Cardiac muscle cell (in vitro differentiated cells and primary cell): Measurements from ENCODE around the gene SULF2. TPM values are rescaled to one million over a fixed set of nuclear protein-coding genes. Genes with fewer than 3 reads are reported as not detected.

Source experiments
- DNase-seq, 2 donors: peaks; one replicate each; pipeline versions ENCODE4 v3.0.0 to v3.0.0-alpha.2; 2010 to 2017; ENCODE audit warnings: low read depth in 1 of 2, low spot score in 1 of 2
- H3K27ac ChIP-seq: fragments of 200-600 bp; sonication (generic); 2 replicates; pipeline ENCODE4 v1.5.1; 2016
- H3K27me3 ChIP-seq: fragments of 200-600 bp; sonication (generic); 2 replicates; pipeline ENCODE4 v1.6.0; 2016; ENCODE audit warnings: control low read depth
- H3K36me3 ChIP-seq: fragments of 200-600 bp; sonication (generic); 2 replicates; pipeline ENCODE4 v1.5.1; 2016; ENCODE audit warnings: control low read depth
- H3K4me1 ChIP-seq: fragments of 200-600 bp; sonication (generic); 2 replicates; pipeline ENCODE4 v1.8.1; 2017; ENCODE audit warnings: low read depth, mild to moderate bottlenecking, mixed run types
- H3K4me3 ChIP-seq: fragments of 200-600 bp; sonication (generic); 2 replicates; pipeline ENCODE4 v1.5.1; 2016; ENCODE audit warnings: mild to moderate bottlenecking
- H3K9me3 ChIP-seq: fragments of 200-600 bp; sonication (generic); 2 replicates; pipeline ENCODE4 v1.5.1; 2017; ENCODE audit warnings: low read depth, mild to moderate bottlenecking, control low read depth
- CTCF ChIP-seq: IDR thresholded peaks from 2 replicates; pipeline ENCODE4 v1.5.1; 2012; ENCODE audit warnings: low read depth, mild to moderate bottlenecking, low read length
- polyA plus RNA-seq: library from polyadenylated mRNA; unstranded; fragments of >200 nt; fragmentation: Nextera tagmentation; extraction: Ambion mirVana; gene quantifications from 2 replicates; pipeline ENCODE4 v1.2.1, GENCODE V29; 2016
- total RNA-seq: library from RNA; depleted of rRNA; stranded (reverse); fragments of >200 nt; gene quantifications from 2 replicates; pipeline ENCODE4 v1.2.3, GENCODE V29; 2016

SULF2 gene
- total and polyA plus RNA-seq, 2 experiments from 2014 or later = 4.2 to 9.6 TPM

GRCh38 chr20:47688385-47689381, 96.6 kb downstream of the SULF2 start:
- Histone ChIP-seq H3K9me3 (no peaks in the 10 kb centered on the region), H3K36me3 (no peaks in the 10 kb centered on the region), H3K4me3 (no peak overlapping the region), H3K27me3 (no peaks in the 10 kb centered on the region), H3K4me1 (no peaks in the 10 kb centered on the region), H3K27ac (no peak overlapping the region)
- no peak for TF ChIP-seq CTCF
- DNase-seq = peak in 1 of 2 donors; percentile 18

GRCh38 chr20:47687095-47687987, 97.9 kb downstream of the SULF2 start:
- no peak for DNase-seq
- Histone ChIP-seq H3K27me3 (no peaks in the 10 kb centered on the region), H3K36me3 (no peaks in the 10 kb centered on the region), H3K9me3 (no peaks in the 10 kb centered on the region), H3K4me1 (no peaks in the 10 kb centered on the region), H3K27ac (no peak overlapping the region), H3K4me3 (no peak overlapping the region)
- no peak for TF ChIP-seq CTCF

- H3K4me1 ChIP-seq = no peaks in the 10 kb centered on the region
- TF ChIP-seq CTCF = no peak
- peak in 1 of 2 donors; percentile 80 for DNase-seq
- no peaks in the 10 kb centered on the region for H3K27me3 ChIP-seq
- H3K36me3 ChIP-seq = no peaks in the 10 kb centered on the region
- no peak overlapping the region for H3K27ac ChIP-seq
- no peaks in the 10 kb centered on the region for H3K9me3 ChIP-seq
- H3K4me3 ChIP-seq = no peak overlapping the region
Measured at GRCh38 chr20:47686545-47686944, 98.7 kb downstream of the SULF2 start.

- no peak for TF ChIP-seq CTCF
- no peak overlapping the region for H3K4me3 ChIP-seq
- no peaks in the 10 kb centered on the region for H3K4me1 ChIP-seq
- no peaks in the 10 kb centered on the region for H3K36me3 ChIP-seq
- DNase-seq = peak in 1 of 2 donors; percentile 20
- H3K9me3 ChIP-seq = no peaks in the 10 kb centered on the region
- H3K27me3 ChIP-seq = no peaks in the 10 kb centered on the region
- H3K27ac ChIP-seq = no peak overlapping the region
Measured at GRCh38 chr20:47684306-47685080, 100.8 kb downstream of the SULF2 start.

- no peaks in the 10 kb centered on the region for H3K36me3 ChIP-seq
- TF ChIP-seq CTCF = no peak
- H3K27me3 ChIP-seq = no peaks in the 10 kb centered on the region
- H3K4me3 ChIP-seq = no peak overlapping the region
- H3K4me1 ChIP-seq = no peaks in the 10 kb centered on the region
- H3K9me3 ChIP-seq = no peaks in the 10 kb centered on the region
- no peak for DNase-seq
- no peak overlapping the region for H3K27ac ChIP-seq
Measured at GRCh38 chr20:47682916-47683315, 102.4 kb downstream of the SULF2 start.
